T-cell (primary cell): Measurements from ENCODE around the gene PCSK1. TPM values are rescaled to one million over a fixed set of nuclear protein-coding genes. Genes with fewer than 3 reads are reported as not detected.

Source experiments
- ATAC-seq, 4 experiments: fragments of 200-7000 bp in 3 of 4; fragments of 150-1000 bp in 1 of 4; cut with Tn5 transposase; replicated peaks in 1 of 4; 1 replicate in 3 of 4; 2 replicates in 1 of 4; pipeline ENCODE4 v1.10.0; 2021; ENCODE audit warnings: moderate library complexity in 3 of 4, mild to moderate bottlenecking in 2 of 4, moderate number of reproducible peaks in 1 of 4
- CTCF ChIA-PET, 2 donors: fragments of 300-600 bp; sonication (Branson Sonifier 250); formaldehyde crosslinking; loops; one replicate each; lab custom pipeline; 2022; ENCODE audit warnings: antibody characterized with exemption in 2 of 2; lab: Charles Lee
- POLR2A ChIA-PET, 2 donors: fragments of 300-600 bp; sonication (Branson Sonifier 250); formaldehyde crosslinking; loops; one replicate each; lab custom pipeline; 2022; ENCODE audit warnings: antibody characterized with exemption in 2 of 2; lab: Charles Lee
- DNase-seq, 35 experiments: peaks; one replicate each; pipeline versions ENCODE4 v3.0.0 to v3.0.0-alpha.2; 2013 to 2023
- H3K27ac ChIP-seq: one replicate; pipeline ENCODE4 v1.5.1; 2013; ENCODE audit warnings: low read length
- H3K27me3 ChIP-seq, 2 experiments: replicated peaks in 1 of 2; 1 replicate in 1 of 2; 2 replicates in 1 of 2; pipeline versions ENCODE4 v1.6.1 to v1.7.0; 2013; ENCODE audit warnings: low read length in 1 of 2, mixed read lengths in 1 of 2; ENCODE audit not compliant: control insufficient read depth in 2 of 2, insufficient read depth in 2 of 2; ENCODE audit errors: extremely low read depth in 1 of 2
- H3K36me3 ChIP-seq, 2 donors: 1 replicate in 1 of 2; 2 replicates in 1 of 2; pipeline versions ENCODE4 v1.6.1 to v1.7.0; 2013; ENCODE audit warnings: low read length in 1 of 2; ENCODE audit not compliant: control insufficient read depth in 2 of 2, insufficient read depth in 1 of 2; ENCODE audit errors: extremely low read depth in 1 of 2
- H3K4me1 ChIP-seq, 2 experiments: 1 replicate in 1 of 2; 2 replicates in 1 of 2; pipeline versions ENCODE4 v1.6.1 to v1.7.0; 2013; ENCODE audit warnings: low read length in 2 of 2, mixed read lengths in 1 of 2; ENCODE audit not compliant: insufficient read depth in 2 of 2, control insufficient read depth in 1 of 2; ENCODE audit errors: extremely low read depth in 1 of 2
- H3K4me3 ChIP-seq, 2 donors: 1 replicate in 1 of 2; 2 replicates in 1 of 2; pipeline versions ENCODE4 v1.5.1 to v1.7.0; 2013; ENCODE audit warnings: mild to moderate bottlenecking in 2 of 2, low read length in 1 of 2, moderate library complexity in 1 of 2; ENCODE audit not compliant: control insufficient read depth in 1 of 2; ENCODE audit errors: extremely low read depth in 1 of 2
- H3K9me3 ChIP-seq: 2 replicates; pipeline ENCODE4 v1.7.0; 2013
- H3K27ac Mint-ChIP-seq, 2 donors: one replicate each; pipeline ENCODE4 v1.8.0; 2020 to 2021; ENCODE audit warnings: mild to moderate bottlenecking in 2 of 2, mixed read lengths in 2 of 2
- H3K27me3 Mint-ChIP-seq, 2 donors: one replicate each; pipeline ENCODE4 v1.8.0; 2021 to 2022; ENCODE audit warnings: mixed read lengths in 2 of 2
- H3K36me3 Mint-ChIP-seq: one replicate; pipeline ENCODE4 v1.8.0; 2021; ENCODE audit warnings: mixed read lengths
- H3K4me1 Mint-ChIP-seq, 3 donors: one replicate each; pipeline ENCODE4 v1.8.0; 2020 to 2022; ENCODE audit warnings: mixed read lengths in 3 of 3, mild to moderate bottlenecking in 1 of 3
- H3K4me3 Mint-ChIP-seq, 3 donors: one replicate each; pipeline ENCODE4 v1.8.0; 2020 to 2022; ENCODE audit warnings: mild to moderate bottlenecking in 3 of 3, mixed read lengths in 3 of 3, moderate library complexity in 3 of 3
- H3K9me3 Mint-ChIP-seq, 3 donors: one replicate each; pipeline ENCODE4 v1.8.0; 2020 to 2022; ENCODE audit warnings: mixed read lengths in 3 of 3
- WGBS: methylation state at CpG from one replicate; pipeline ENCODE4 v1.1.5; 2013; ENCODE audit warnings: missing lambda C conversion rate; ENCODE audit not compliant: insufficient coverage; 5-methylcytosine and 5-hydroxymethylcytosine counted together
- total RNA-seq, 35 experiments: library from RNA in 6 of 35; stranded (reverse) in 6 of 35; fragments of 120-200 nt in 1 of 35; gene quantifications; one replicate each; pipeline versions ENCODE4 v1.2.1 to v1.2.4 and lab custom pipeline; 2013 to 2026

The PCSK1 gene
- total RNA-seq, 5 donors from 2014 or later (not counting 1 experiment from before 2014, with no cell fraction given), result not detected

GRCh38 chr5:96455789-96456188 lies 22.7 kb upstream of the PCSK1 start:
- H3K27me3 ChIP-seq, result no peaks in the 10 kb centered on the region
- ATAC-seq (no peak), DNase-seq (no peak)
- H3K27ac Mint-ChIP-seq, result no peak overlapping the region
- H3K9me3 Mint-ChIP-seq, result peaks cover 0 to 7% (median 4%) of the 10 kb centered on the region in 3 donors
- H3K27me3 Mint-ChIP-seq, result peaks cover 0 to 5% of the 10 kb centered on the region in 2 donors
- no peaks in the 10 kb centered on the region for H3K4me1 ChIP-seq
- H3K4me1 Mint-ChIP-seq, result peaks cover 0 to 4% (median 4%) of the 10 kb centered on the region in 3 donors
- WGBS, result no CpG with 5 or more reads among the region's 4 CpGs
- POLR2A ChIA-PET, result no interaction called here
- no peak overlapping the region for H3K4me3 Mint-ChIP-seq
- CTCF ChIA-PET, result interaction anchor here in 1 of 2 donors (1.0 kb wide), 1 partner anchor 111 kb away, joined by 3 read pairs; no protein-coding TSS in a partner anchor
- no peak overlapping the region for H3K4me3 ChIP-seq
- H3K36me3 Mint-ChIP-seq, result no peaks in the 10 kb centered on the region
- no peaks in the 10 kb centered on the region for H3K9me3 ChIP-seq
- H3K27ac ChIP-seq, result no peak overlapping the region
- no peaks in the 10 kb centered on the region for H3K36me3 ChIP-seq

GRCh38 chr5:96453394-96453793 lies 20.3 kb upstream of the PCSK1 start:
- H3K27me3 ChIP-seq, result no peaks in the 10 kb centered on the region
- Mint-ChIP-seq H3K36me3 (no peaks in the 10 kb centered on the region), H3K27ac (no peak overlapping the region), H3K27me3 (peaks cover 2 to 3% of the 10 kb centered on the region in 2 donors), H3K4me3 (no peak overlapping the region), H3K9me3 (peaks cover 0 to 7% (median 4%) of the 10 kb centered on the region in 3 donors), H3K4me1 (peaks cover 0 to 4% (median 4%) of the 10 kb centered on the region in 3 donors)
- no peaks in the 10 kb centered on the region for H3K9me3 ChIP-seq
- H3K36me3 ChIP-seq, result no peaks in the 10 kb centered on the region
- 22% methylated on average over 1 of the region's 3 CpGs for WGBS
- no peaks in the 10 kb centered on the region for H3K4me1 ChIP-seq
- H3K4me3 ChIP-seq, result no peak overlapping the region
- POLR2A ChIA-PET, result interaction anchor here in 1 of 2 donors (0.5 kb wide), 1 partner anchor 629 kb away, joined by 5 read pairs; no protein-coding TSS in a partner anchor
- CTCF ChIA-PET, result interaction anchor here in 1 of 2 donors (0.5 kb wide), 1 partner anchor 671 kb away, joined by 11 read pairs; no protein-coding TSS in a partner anchor
- no peak overlapping the region for H3K27ac ChIP-seq
- ATAC-seq (peak in 1 of 4 experiments; percentile 32), DNase-seq (no peak)

GRCh38 chr5:96447949-96448348 lies 14.9 kb upstream of the PCSK1 start:
- no CpG with 5 or more reads among the region's 1 CpG for whole genome bisulfite sequencing
- peaks cover 20 to 24% of the 10 kb centered on the region in 2 donors for H3K27me3 Mint-ChIP-seq
- no peak overlapping the region for H3K27ac Mint-ChIP-seq
- ChIA-PET POLR2A (no interaction called here), CTCF (interaction anchor here in 1 of 2 donors (0.6 kb wide), 1 partner anchor 40 kb away, joined by 5 read pairs; no protein-coding TSS in a partner anchor)
- ATAC-seq (no peak), DNase-seq (no peak)
- H3K4me1 ChIP-seq, result no peaks in the 10 kb centered on the region
- no peak overlapping the region for H3K27ac ChIP-seq
- H3K4me3 Mint-ChIP-seq, result no peak overlapping the region
- no peaks in the 10 kb centered on the region for H3K36me3 ChIP-seq
- no peaks in the 10 kb centered on the region for H3K9me3 Mint-ChIP-seq
- H3K4me3 ChIP-seq, result no peak overlapping the region
- peaks cover 0 to 7% of the 10 kb centered on the region in 2 experiments for H3K27me3 ChIP-seq
- H3K9me3 ChIP-seq, result no peaks in the 10 kb centered on the region
- no peaks in the 10 kb centered on the region for H3K4me1 Mint-ChIP-seq
- H3K36me3 Mint-ChIP-seq, result no peaks in the 10 kb centered on the region

- no peaks in the 10 kb centered on the region for H3K4me1 ChIP-seq
Observed at GRCh38 chr5:96440185-96440538, 7.1 kb upstream of the PCSK1 start.

GRCh38 chr5:96439477-96440184 lies 6.6 kb upstream of the PCSK1 start:
- ChIA-PET CTCF (interaction anchor here in 1 of 2 donors (0.6 kb wide), 1 partner anchor 27 kb away, joined by 3 read pairs; no protein-coding TSS in a partner anchor), POLR2A (interaction anchor here in 1 of 2 donors (0.7 kb wide), 1 partner anchor 492 kb away, joined by 4 read pairs; no protein-coding TSS in a partner anchor)
- H3K27ac Mint-ChIP-seq, result no peak overlapping the region
- H3K27me3 ChIP-seq, result peaks cover 3 to 6% of the 10 kb centered on the region in 2 experiments
- no peaks in the 10 kb centered on the region for H3K9me3 ChIP-seq
- H3K4me1 Mint-ChIP-seq, result peaks cover 0 to 2% (median under 1%) of the 10 kb centered on the region in 3 donors
- no peak overlapping the region for H3K4me3 Mint-ChIP-seq
- no peak for ATAC-seq
- 0% methylated on average over 1 of the region's 3 CpGs for WGBS
- H3K27me3 Mint-ChIP-seq, result peaks cover 36 to 61% of the 10 kb centered on the region in 2 donors
- H3K9me3 Mint-ChIP-seq, result peaks cover 0 to 3% (median 0%) of the 10 kb centered on the region in 3 donors
- no peak for DNase-seq
- H3K4me3 ChIP-seq, result no peak overlapping the region
- no peaks in the 10 kb centered on the region for H3K36me3 Mint-ChIP-seq
- no peak overlapping the region for H3K27ac ChIP-seq
- no peaks in the 10 kb centered on the region for H3K36me3 ChIP-seq
- H3K4me1 ChIP-seq, result no peaks in the 10 kb centered on the region

More at GRCh38 chr5:96440185-96440538, 7.1 kb upstream of the PCSK1 start:
- H3K4me1 Mint-ChIP-seq, result peaks cover 0 to 2% (median 0%) of the 10 kb centered on the region in 3 donors
- no peak overlapping the region for H3K4me3 Mint-ChIP-seq
- Histone ChIP-seq H3K36me3 (no peaks in the 10 kb centered on the region), H3K27ac (no peak overlapping the region), H3K9me3 (no peaks in the 10 kb centered on the region), H3K4me3 (no peak overlapping the region), H3K27me3 (peaks cover 0 to 8% of the 10 kb centered on the region in 2 experiments)
- H3K27ac Mint-ChIP-seq, result no peak overlapping the region
- H3K36me3 Mint-ChIP-seq, result no peaks in the 10 kb centered on the region
- H3K27me3 Mint-ChIP-seq, result peaks cover 33 to 56% of the 10 kb centered on the region in 2 donors
- 83% methylated on average over 1 of the region's 2 CpGs for WGBS
- ChIA-PET POLR2A (interaction anchor here in 1 of 2 donors (0.7 kb wide), 1 partner anchor 492 kb away, joined by 4 read pairs; no protein-coding TSS in a partner anchor), CTCF (interaction anchor here in 1 of 2 donors (0.6 kb wide), 1 partner anchor 26 kb away, joined by 3 read pairs; no protein-coding TSS in a partner anchor)
- no peak for DNase-seq
- no peaks in the 10 kb centered on the region for H3K9me3 Mint-ChIP-seq
- ATAC-seq, result no peak

- peaks cover 12 to 31% of the 10 kb centered on the region in 2 experiments for H3K27me3 ChIP-seq
- H3K4me1 Mint-ChIP-seq, result peaks cover 0 to 18% (median 12%) of the 10 kb centered on the region in 3 donors
- 8% methylated on average over 10 of the region's 11 CpGs for WGBS
- ATAC-seq, result peak in 1 of 4 experiments; percentile 44
- ChIA-PET CTCF (interaction anchor here (0.6 kb wide), 2 partner anchors 9 to 168 kb away, joined by 3 to 6 read pairs; no protein-coding TSS in a partner anchor), POLR2A (no interaction called here)
- H3K27ac Mint-ChIP-seq, result no peak overlapping the region
- no peaks in the 10 kb centered on the region for H3K36me3 ChIP-seq
- H3K36me3 Mint-ChIP-seq, result no peaks in the 10 kb centered on the region
- no peaks in the 10 kb centered on the region for H3K9me3 ChIP-seq
- peaks cover 0 to 5% of the 10 kb centered on the region in 2 experiments for H3K4me1 ChIP-seq
- peaks cover 65 to 66% of the 10 kb centered on the region in 2 donors for H3K27me3 Mint-ChIP-seq
- peaks cover 0 to 6% (median 0%) of the 10 kb centered on the region in 3 donors for H3K9me3 Mint-ChIP-seq
- peak in 27 of 35 experiments; percentile 1 to 43 (median 14) for DNase-seq
- no peak overlapping the region for H3K4me3 ChIP-seq
- H3K4me3 Mint-ChIP-seq, result no peak overlapping the region
- H3K27ac ChIP-seq, result no peak overlapping the region
Observed at GRCh38 chr5:96434201-96434645, 1.2 kb upstream of the PCSK1 start.
